ENCODE results near the gene NARF.
"Not testable (repeated sequence)": the region's sequence is repeated elsewhere in the genome, so short reads cannot be mapped to it uniquely, and the experiment has no call there.

The NARF gene

DNA sequence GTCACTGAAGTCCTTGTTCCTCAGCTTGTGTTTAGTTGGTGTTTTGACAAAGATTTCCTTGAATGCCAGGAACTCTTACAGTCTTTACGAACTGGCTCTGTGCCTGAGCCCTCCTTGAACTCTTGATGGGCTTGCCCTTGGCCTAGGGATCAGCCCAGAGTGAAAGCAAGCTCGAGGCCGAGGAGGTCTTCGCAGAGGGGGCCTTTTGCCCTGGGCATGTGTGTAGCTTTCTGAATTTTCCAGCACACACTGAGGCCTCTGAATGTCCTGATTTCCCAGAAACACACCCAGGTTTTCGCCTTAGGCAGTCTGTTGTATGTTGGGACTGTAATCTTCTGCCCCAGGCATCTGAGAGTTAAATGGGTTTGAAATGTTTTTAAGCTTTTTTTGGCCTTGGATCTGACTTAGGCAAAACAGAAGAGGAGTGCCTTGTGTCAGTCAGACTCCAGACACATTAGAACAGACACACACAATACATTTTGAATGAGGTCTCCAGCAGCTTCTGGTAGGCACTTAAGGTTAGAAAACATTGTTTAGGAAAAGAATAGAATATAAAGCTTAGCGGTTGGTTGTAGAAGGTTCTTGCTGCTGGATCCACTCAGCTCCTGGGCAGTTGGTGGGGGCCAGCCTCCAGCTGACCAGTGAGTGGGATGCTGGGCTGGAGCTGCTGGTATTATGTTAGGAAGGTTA is 78.1 kb downstream of the NARF start:
- DNase-seq (ENCODE audit: low read depth): no peak

DNA sequence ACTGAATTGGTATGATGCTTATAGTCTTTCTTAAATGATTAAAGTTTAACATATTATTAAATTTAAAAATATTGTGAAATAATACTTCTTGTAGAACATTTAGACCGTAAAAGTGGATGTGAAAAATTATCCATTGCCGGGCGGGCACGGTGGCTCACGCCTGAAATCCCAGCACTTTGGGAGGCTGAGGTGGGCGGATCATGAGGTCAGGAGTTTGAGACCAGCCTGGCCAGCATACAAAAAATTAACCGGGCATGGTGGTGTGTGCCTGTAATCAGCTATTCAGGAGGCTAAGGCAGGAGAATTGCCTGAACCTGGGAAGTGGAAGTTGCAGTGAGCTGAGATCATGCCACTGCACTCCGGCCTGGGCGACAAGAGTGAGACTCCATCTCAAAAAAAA is 78.7 kb downstream of the NARF start:
- not testable (repeated sequence) for DNase-seq (ENCODE audit: low read depth)

DNA sequence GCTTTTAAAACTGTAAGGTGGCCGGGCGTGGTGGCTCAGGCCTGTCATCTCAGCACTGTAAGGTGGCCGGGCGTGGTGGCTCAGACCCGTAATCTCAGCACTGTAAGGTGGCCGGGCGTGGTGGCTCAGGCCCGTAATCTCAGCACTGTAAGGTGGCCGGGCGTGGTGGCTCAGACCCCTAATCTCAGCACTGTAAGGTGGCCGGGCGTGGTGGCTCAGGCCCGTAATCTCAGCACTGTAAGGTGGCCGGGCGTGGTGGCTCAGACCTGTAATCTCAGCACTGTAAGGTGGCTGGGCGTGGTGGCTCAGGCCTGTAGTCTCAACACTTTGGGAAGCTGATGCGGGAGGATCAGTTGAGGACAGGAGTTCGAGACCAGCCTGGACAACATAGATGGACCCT is 80.5 kb downstream of the NARF start:
- DNase-seq (ENCODE audit: low read depth): not testable (repeated sequence)

Data from GM04503 (cell line).